HCT116 (cell line): ENCODE data around the gene LDLRAD4. TPM values are rescaled to one million over a fixed set of nuclear protein-coding genes. Genes with fewer than 3 reads are reported as not detected.

Experiments used
- ATAC-seq: fragments of 200-7000 bp; cut with Tn5 transposase; 2 replicates; pipeline ENCODE4 v1.9.1; 2020; ENCODE audit warnings: mild to moderate bottlenecking, moderate library complexity
- BruUV-seq: library from RNA; stranded (reverse); fragments of 400-500 nt; replicated peaks from 2 replicates; lab custom pipeline; 2021; lab: Mats Ljungman, UMichigan
- CTCF ChIA-PET: fragments of 300-600 bp; sonication (Branson Sonifier 250); formaldehyde crosslinking; loops from one replicate; lab custom pipeline; 2021; ENCODE audit warnings: antibody characterized with exemption; lab: Charles Lee
- POLR2A ChIA-PET: fragments of 300-600, 350-600 bp; sonication (Branson Sonifier 250); formaldehyde crosslinking; loops from one replicate; lab custom pipeline; 2021; ENCODE audit warnings: antibody characterized with exemption; lab: Charles Lee
- RAD21 ChIA-PET, 2 experiments: fragments of 300-600 bp; sonication (Branson Sonifier 250); formaldehyde crosslinking; loops; one replicate each; lab custom pipeline; 2023; ENCODE audit warnings: low total read pairs in 2 of 2; ENCODE audit not compliant: uncharacterized antibody in 2 of 2, unreplicated experiment in 2 of 2, low non-redundant PET in 1 of 2; lab: Charles Lee
- DNase-seq: peaks from one replicate; pipeline ENCODE4 v3.0.0-alpha.2; 2010; ENCODE audit warnings: low read depth, low spot score
- H2AFZ ChIP-seq: fragments of 200-600 bp; shearing (Covaris generic), sonication (generic); 2 replicates; pipeline ENCODE4 v1.6.1; 2017; ENCODE audit warnings: low read depth, mixed run types, mixed read lengths, antibody characterized with exemption, low read length; ENCODE audit not compliant: poor library complexity, severe bottlenecking
- H3K27ac ChIP-seq: 2 replicates; pipeline ENCODE4 v1.5.1; 2012; ENCODE audit warnings: low read depth, low read length
- H3K27me3 ChIP-seq: fragments of 200-600 bp; sonication (generic); 2 replicates; pipeline ENCODE4 v1.6.1; 2016; ENCODE audit warnings: mixed run types, low read length, mixed read lengths; ENCODE audit not compliant: insufficient read depth
- H3K36me3 ChIP-seq, 2 experiments: fragments of 200-500 bp in 1 of 2; fragments of 200-600 bp in 1 of 2; sonication (Bioruptor generic) in 1 of 2; sonication (generic) in 1 of 2; 2 replicates each; pipeline versions ENCODE4 v1.5.1 to v1.6.1; 2014 to 2016; ENCODE audit warnings: low read length in 2 of 2, inconsistent platforms in 1 of 2, mixed read lengths in 1 of 2, mixed run types in 1 of 2; ENCODE audit not compliant: insufficient read depth in 2 of 2, control insufficient read depth in 1 of 2
- H3K4me1 ChIP-seq, 2 experiments: fragments of 200-600 bp in 1 of 2; sonication (generic) in 1 of 2; 2 replicates each; pipeline versions ENCODE4 v1.5.1 to v1.6.1; 2012 to 2017; ENCODE audit warnings: low read length in 2 of 2, inconsistent platforms in 1 of 2, mild to moderate bottlenecking in 1 of 2, mixed read lengths in 1 of 2, mixed run types in 1 of 2, moderate library complexity in 1 of 2; ENCODE audit not compliant: insufficient read depth in 2 of 2, control insufficient read depth in 1 of 2
- H3K4me2 ChIP-seq: fragments of 200-600 bp; sonication (generic); 2 replicates; pipeline ENCODE4 v1.6.1; 2017; ENCODE audit warnings: mixed run types, low read length, mixed read lengths
- H3K4me3 ChIP-seq, 2 experiments: fragments of 200-600 bp in 1 of 2; sonication (generic) in 1 of 2; replicated peaks in 1 of 2; 2 replicates each; pipeline ENCODE4 v1.5.1; 2011 to 2016; ENCODE audit warnings: low read length in 2 of 2, control low read depth in 1 of 2, low read depth in 1 of 2, mild to moderate bottlenecking in 1 of 2, mixed read lengths in 1 of 2, mixed run types in 1 of 2
- H3K79me2 ChIP-seq: fragments of 200-600 bp; sonication (generic); 2 replicates; pipeline ENCODE4 v1.6.1; 2017; ENCODE audit warnings: mild to moderate bottlenecking, mixed run types, low read length, moderate library complexity, mixed read lengths; ENCODE audit not compliant: insufficient read depth
- H3K9ac ChIP-seq: fragments of 200-600 bp; sonication (generic); 2 replicates; pipeline ENCODE4 v1.6.1; 2016; ENCODE audit warnings: low read length, mixed read lengths
- H3K9me2 ChIP-seq: fragments of 200-600 bp; sonication (generic), shearing (Covaris generic); 2 replicates; pipeline ENCODE4 v1.6.1; 2017; ENCODE audit warnings: mixed run types, mild to moderate bottlenecking, moderate library complexity; ENCODE audit not compliant: insufficient read depth
- H3K9me3 ChIP-seq, 2 experiments: fragments of 200-500 bp in 1 of 2; fragments of 200-600 bp in 1 of 2; sonication (Bioruptor generic) in 1 of 2; sonication (generic) in 1 of 2; 2 replicates each; pipeline ENCODE4 v1.6.1; 2014 to 2017; ENCODE audit warnings: low read length in 2 of 2, mixed read lengths in 2 of 2, inconsistent platforms in 1 of 2, low read depth in 1 of 2, mild to moderate bottlenecking in 1 of 2, mixed run types in 1 of 2, moderate library complexity in 1 of 2; ENCODE audit not compliant: control insufficient read depth in 1 of 2, insufficient read depth in 1 of 2
- H4K20me1 ChIP-seq: fragments of 200-600 bp; sonication (generic), shearing (Covaris generic); 2 replicates; pipeline ENCODE4 v1.6.1; 2017; ENCODE audit warnings: mixed run types, mild to moderate bottlenecking, moderate library complexity; ENCODE audit not compliant: insufficient read depth
- TCF7L2 ChIP-seq: IDR thresholded peaks from 2 replicates; pipeline ENCODE4 v1.7.0; 2011; ENCODE audit warnings: borderline replicate concordance, inconsistent platforms; ENCODE audit not compliant: insufficient read depth, insufficient read length; ENCODE audit errors: extremely low read depth
- YY1 ChIP-seq: IDR thresholded peaks from 2 replicates; pipeline ENCODE4 v1.6.1; 2011; ENCODE audit warnings: low read length, low read depth, moderate library complexity, mild to moderate bottlenecking; ENCODE audit not compliant: insufficient replicate concordance; ENCODE audit errors: extremely low read depth
- ZFX ChIP-seq: fragments of 450-650 bp; IDR thresholded peaks from 2 replicates; pipeline ENCODE4 v1.6.1; 2017
- intact Hi-C: fragments of 100-400 bp; cut with micrococcal nuclease; formaldehyde crosslinking; loops from 2 replicates; pipeline ENCODE4 v1.10.0; 2022
- total RNA-seq: library from RNA; stranded (reverse); gene quantifications from one replicate; pipeline ENCODE4 v1.2.1, GENCODE V29; 2021; ENCODE audit not compliant: unreplicated experiment
- TF ChIP-seq, protein P1 (sequence below), 3 experiments: fragments of 200-600 bp in 1 of 3; sonication (generic) in 1 of 3; IDR thresholded peaks in 2 of 3; conservative IDR thresholded peaks in 1 of 3; 2 replicates each; pipeline ENCODE4 v1.5.1; 2012 to 2017; ENCODE audit warnings: low read depth in 2 of 3, low read length in 2 of 3, antibody characterized with exemption in 1 of 3, borderline replicate concordance in 1 of 3, control low read depth in 1 of 3, mild to moderate bottlenecking in 1 of 3, mixed read lengths in 1 of 3, mixed run types in 1 of 3, moderate library complexity in 1 of 3; ENCODE audit not compliant: insufficient read depth in 1 of 3
- TF ChIP-seq, protein P2 (sequence below): IDR thresholded peaks from 2 replicates; pipeline ENCODE4 v1.6.1; 2012

Gene LDLRAD4
- total RNA-seq, 1 experiment from 2014 or later = 1.2 TPM

DNA sequence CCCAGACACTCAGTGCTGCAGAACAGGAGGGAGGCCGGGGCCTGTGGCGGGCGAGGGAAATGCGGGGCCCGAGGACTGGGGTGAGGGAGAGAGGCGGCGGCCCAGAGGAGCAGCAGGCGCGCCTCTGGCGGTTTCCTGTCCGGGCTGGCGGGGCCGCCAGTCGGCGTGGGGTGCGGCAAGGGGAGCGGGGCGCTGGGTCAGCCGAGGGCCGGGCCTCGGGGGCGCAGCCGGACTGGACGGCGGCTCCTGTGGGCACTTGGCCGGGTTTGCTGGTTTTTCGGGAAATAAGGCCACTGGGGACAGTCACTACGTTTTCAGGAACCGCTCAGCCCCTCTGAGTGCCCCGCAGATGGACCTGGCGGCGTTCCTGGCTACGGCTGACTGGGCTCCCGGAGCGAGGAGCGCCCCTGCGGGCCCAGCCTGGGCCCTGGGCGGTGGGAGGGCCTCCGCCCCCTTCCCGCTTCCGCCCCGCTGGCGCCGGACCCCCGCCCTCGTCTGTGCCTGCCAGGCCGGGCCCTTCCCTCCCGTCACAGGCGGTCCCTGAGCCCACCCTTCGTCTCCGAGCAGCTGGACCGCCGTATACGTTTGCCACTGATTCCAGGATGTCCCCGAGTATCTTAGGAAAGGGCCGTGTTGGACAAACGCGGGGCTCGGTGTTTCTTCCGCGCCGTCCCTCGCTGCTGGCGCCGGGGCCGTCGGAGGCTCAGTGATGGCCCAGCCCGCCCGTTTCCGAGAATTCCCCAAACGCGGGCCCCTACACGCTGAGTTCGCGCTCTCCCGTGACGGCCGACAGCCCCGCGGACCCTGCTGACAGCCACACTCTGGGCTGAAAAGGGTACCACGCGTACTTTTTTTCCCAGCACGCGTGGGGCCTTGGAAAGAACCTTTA lies 423.2 kb downstream of the LDLRAD4 start:
- no TSS peak for BruUV-seq
- H3K4me3 ChIP-seq = no peak overlapping the region
- H3K9ac ChIP-seq = no peak overlapping the region
- CTCF ChIA-PET = no interaction called here
- H4K20me1 ChIP-seq = no peaks in the 10 kb centered on the region
- no peak overlapping the region for H2AFZ ChIP-seq
- POLR2A ChIA-PET = no interaction called here
- H3K36me3 ChIP-seq = no peaks in the 10 kb centered on the region
- H3K27ac ChIP-seq = no peak overlapping the region
- no peak overlapping the region for H3K4me2 ChIP-seq
- intact Hi-C loops = no loop called here
- DNase-seq = no peak
- RAD21 ChIA-PET = no interaction called here
- H3K9me3 ChIP-seq = no peaks in the 10 kb centered on the region
- no peaks in the 10 kb centered on the region for H3K4me1 ChIP-seq
- no peaks in the 10 kb centered on the region for H3K27me3 ChIP-seq
- TF ChIP-seq, protein P1, sequence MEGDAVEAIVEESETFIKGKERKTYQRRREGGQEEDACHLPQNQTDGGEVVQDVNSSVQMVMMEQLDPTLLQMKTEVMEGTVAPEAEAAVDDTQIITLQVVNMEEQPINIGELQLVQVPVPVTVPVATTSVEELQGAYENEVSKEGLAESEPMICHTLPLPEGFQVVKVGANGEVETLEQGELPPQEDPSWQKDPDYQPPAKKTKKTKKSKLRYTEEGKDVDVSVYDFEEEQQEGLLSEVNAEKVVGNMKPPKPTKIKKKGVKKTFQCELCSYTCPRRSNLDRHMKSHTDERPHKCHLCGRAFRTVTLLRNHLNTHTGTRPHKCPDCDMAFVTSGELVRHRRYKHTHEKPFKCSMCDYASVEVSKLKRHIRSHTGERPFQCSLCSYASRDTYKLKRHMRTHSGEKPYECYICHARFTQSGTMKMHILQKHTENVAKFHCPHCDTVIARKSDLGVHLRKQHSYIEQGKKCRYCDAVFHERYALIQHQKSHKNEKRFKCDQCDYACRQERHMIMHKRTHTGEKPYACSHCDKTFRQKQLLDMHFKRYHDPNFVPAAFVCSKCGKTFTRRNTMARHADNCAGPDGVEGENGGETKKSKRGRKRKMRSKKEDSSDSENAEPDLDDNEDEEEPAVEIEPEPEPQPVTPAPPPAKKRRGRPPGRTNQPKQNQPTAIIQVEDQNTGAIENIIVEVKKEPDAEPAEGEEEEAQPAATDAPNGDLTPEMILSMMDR (IDR thresholded peaks at IDR 0.05 in 2 of 3, conservative IDR thresholded peaks at IDR 0.05 in 1 of 3; ENCODE audit: borderline replicate concordance in 1 of 3, insufficient read depth in 1 of 3, low read depth in 2 of 3, low read length in 2 of 3) = no peak
- no peak for TF ChIP-seq ZFX
- TF ChIP-seq, protein P2, sequence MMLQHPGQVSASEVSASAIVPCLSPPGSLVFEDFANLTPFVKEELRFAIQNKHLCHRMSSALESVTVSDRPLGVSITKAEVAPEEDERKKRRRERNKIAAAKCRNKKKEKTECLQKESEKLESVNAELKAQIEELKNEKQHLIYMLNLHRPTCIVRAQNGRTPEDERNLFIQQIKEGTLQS = no peak
- no peak for TF ChIP-seq YY1
- TF ChIP-seq TCF7L2 = no peak
- TF ChIP-seq, all 23 proteins: peak for 0
- H3K79me2 ChIP-seq = no peaks in the 10 kb centered on the region
- no peaks in the 10 kb centered on the region for H3K9me2 ChIP-seq
- no peak for ATAC-seq
